HG03196 (cell line): ENCODE data around the gene TIE1.

Experiments used
- ATAC-seq: cut with Tn5 transposase; IDR thresholded peaks from one replicate; pipeline ENCODE4 v1.9.1; 2021; ENCODE audit not compliant: unreplicated experiment

Gene TIE1

DNA sequence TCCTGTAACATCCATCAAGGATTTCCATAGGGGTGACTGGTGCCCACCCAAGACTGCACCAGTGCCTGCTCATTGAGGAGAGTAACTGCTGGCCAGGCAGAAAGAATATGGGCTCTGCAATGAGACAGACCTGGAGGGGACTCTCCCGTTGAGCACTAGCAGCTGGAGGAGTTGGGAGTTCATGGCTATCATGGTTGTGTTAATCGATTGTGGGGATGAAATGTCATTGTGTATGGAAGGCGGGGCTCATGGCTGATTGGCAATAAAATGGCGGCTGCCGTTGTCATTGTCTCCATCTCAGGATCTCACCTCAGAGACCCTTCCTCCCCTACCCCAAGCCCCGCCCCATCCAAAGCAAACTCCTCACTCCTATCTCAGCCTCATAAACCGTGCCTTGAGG, 27.1 kb upstream of the TIE1 start:
- no peak for ATAC-seq

DNA sequence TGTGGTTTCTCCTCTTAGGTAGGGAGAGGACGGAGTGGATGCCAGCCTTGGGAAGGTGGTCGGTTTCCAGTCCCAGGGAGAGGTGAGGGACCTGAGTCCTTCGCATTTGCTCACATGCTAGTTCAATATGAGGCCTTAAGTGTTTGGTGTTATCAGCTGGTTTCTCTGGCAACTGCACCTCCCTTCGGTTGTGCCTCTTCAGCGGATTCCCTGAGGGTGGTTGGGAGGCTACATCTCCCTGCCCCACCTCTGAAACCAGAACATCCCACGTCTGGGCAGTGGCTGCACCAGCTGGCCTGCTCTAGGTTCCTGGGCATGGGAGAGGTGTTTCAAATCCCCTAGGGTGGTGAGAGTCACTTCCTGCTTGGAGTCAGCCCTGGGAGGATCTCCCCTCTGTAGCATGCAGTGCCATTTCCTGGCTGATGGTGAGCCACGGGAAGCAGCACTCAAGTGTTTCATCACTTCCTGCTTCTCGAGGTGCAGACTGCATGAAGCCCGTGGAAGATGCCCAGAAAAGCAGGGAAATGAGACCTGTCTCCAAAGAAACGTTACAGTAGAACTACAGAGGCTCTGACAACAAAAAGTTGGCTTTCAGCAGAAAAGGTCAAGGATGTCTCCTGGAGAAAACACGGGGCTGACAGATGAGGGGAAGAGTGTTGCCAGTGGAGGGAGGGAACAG, 26.5 kb upstream of the TIE1 start:
- no peak for ATAC-seq

DNA sequence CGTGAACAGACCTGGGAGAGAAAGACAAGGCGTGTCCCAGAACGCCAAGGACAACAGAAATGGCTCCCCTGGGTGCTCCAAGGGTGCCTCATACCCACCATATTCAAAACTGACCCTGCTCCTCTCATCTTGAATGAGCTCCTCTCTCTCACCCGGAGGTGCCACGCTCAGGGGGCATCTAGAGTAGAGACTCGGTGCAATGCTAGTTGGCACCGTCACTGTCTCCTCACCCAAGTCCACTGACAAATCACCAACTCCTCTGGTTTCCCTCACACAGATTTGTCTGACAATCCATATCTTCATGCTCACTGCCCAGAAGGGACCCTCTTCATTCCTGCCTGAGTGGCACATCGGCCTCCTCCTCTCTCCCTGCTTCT, 26.0 kb upstream of the TIE1 start:
- ATAC-seq = no peak

DNA sequence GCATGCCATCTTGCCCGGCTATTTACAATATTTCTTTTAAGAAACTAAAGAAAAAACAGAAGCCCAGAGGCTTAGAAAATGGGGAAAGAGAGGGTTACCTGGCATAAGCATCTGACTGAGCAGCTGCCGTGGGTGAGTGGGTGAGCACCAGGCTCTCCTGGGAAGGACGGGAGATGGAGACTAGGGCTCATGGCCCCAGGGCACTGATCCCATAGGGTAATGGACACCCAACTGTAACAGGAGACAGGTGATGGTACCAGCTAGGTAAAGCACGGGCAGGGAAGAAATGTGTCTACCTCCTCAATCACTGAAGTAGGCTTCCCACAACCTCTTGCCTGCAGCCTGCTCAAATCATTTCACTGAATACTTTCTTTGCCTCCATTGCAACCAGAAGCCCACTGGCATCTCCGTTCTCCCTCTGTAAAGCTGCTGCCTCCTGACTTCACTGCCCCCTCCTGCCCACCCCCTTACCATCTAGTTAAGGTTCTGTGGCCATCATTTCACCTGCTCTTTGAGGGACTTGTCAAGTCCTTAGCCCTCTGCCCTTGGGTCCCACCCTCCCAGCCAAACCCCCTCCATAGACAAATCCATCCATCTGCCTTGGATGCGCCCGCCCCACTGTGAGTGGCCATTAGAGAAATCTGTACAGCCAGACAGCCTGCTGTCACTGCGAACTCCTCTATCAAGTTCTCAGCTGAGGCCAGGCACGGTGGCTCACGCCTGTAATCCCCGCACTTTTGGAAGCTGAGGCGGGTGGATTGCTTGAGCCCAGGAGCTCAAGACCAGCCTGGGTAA, 24.8 kb upstream of the TIE1 start:
- ATAC-seq = no peak

DNA sequence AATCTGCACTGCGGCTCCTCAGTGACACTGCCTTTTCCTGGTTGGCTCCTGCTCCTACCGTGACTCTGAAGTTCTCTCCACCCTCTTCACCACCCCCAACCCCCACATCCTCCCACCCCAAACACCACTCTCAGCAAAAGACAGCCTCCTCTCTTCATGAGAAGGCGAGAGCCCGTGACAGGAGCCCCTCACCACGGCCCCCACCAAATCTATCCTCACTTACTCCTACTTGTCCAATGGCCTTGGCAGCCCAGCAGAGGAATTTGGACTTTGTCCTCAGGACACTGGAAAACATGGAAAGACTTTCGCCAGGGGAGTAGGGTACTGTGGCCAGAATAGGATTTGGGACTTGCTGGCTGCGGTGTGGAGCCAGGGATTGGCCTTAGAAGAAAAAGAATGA, 24.1 kb upstream of the TIE1 start:
- no peak for ATAC-seq

DNA sequence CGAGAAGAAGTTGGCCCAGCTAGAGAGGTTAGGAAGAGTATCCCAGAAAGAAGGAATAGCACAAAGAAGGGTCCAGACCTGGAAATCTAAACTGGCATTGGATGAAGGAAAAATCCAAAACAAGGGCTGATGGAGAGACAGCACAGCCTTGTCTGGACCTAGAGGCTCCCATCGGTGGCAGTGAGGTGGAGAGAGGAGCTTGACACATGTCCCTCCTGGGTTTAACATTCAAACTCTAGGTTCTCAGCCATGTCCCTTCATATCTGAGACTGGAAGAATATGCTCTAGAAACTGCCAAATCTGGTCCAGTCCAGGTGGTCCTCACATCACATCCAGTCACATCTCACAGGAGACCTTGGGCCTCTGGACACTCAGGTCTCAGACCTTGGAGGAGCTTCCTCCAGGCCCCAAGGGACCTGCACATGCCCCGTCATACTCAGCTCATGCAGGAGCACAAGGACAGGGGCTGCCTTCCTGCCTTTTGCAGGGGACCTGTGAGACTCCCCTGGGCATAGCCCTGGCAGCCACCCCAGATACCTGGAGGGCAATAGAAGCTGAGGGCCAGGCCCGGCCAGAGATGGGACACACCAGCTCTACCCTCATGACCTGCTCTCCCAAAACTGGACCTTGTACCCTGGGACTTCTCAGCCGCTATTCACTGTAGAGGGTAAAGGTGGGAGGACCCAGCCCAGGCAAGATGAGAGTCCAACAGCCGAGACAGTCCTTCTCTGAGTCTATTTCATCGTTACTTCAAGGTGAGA, 23.5 kb upstream of the TIE1 start:
- no peak for ATAC-seq

DNA sequence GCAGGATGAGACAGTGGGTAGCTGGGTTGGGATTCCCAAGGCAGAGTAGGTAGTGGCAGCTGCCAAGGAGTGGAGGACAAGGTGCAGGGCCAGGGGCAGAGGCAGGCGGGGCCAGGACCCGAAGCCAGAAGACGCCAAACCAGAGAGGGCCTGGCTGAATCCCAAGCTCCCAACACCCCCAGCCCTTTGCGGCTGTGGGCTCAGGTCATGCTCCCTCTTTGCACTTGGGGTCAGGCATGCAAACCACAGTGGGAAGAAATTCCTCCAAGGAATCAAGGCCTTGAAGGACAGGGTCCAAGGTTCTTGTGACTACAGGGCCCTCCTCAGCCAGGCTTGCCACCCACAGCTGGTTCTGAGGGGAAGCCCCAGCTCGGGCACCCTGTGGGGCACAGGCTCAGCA, 21.6 kb upstream of the TIE1 start:
- no peak for ATAC-seq

DNA sequence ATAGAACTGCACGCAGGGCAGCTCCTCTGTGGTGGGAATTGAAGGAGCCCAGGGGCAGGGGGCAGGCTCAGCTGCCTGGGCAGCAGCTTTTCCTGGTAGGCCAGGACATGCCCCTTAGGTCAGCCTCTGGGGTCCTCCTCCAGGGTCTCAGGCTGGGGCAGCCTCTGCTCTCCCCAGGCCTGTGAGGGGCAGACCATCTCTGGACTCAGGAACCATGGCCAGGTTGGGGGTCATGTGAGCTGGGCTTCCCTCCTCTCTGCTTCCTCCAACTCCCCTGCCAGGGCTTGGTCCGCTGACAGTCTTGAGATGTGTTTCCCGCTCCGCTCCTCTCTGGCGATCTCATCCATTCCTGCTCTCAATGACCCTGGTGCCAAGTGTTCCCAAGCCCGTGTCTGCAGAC, 21.1 kb upstream of the TIE1 start:
- no peak for ATAC-seq

DNA sequence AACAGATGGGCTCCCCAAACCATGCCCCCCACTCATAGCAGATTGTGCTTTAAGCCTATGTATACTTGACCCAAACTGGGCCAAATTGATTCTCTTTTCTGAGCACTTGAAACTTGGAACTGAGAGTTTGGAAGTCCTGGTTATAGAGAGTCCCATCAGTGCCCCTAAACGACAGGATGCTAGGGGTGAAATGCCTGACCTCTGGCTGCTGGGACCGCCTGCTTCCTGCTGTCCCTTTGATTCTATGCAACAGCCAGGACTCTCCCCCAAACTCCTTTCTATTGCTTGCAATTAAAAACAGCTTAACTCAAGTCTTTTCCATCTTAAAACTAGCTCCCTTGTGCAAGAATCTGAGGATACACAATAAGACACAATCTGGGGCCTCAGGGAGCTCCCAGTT, 20.1 kb upstream of the TIE1 start:
- ATAC-seq = no peak

DNA sequence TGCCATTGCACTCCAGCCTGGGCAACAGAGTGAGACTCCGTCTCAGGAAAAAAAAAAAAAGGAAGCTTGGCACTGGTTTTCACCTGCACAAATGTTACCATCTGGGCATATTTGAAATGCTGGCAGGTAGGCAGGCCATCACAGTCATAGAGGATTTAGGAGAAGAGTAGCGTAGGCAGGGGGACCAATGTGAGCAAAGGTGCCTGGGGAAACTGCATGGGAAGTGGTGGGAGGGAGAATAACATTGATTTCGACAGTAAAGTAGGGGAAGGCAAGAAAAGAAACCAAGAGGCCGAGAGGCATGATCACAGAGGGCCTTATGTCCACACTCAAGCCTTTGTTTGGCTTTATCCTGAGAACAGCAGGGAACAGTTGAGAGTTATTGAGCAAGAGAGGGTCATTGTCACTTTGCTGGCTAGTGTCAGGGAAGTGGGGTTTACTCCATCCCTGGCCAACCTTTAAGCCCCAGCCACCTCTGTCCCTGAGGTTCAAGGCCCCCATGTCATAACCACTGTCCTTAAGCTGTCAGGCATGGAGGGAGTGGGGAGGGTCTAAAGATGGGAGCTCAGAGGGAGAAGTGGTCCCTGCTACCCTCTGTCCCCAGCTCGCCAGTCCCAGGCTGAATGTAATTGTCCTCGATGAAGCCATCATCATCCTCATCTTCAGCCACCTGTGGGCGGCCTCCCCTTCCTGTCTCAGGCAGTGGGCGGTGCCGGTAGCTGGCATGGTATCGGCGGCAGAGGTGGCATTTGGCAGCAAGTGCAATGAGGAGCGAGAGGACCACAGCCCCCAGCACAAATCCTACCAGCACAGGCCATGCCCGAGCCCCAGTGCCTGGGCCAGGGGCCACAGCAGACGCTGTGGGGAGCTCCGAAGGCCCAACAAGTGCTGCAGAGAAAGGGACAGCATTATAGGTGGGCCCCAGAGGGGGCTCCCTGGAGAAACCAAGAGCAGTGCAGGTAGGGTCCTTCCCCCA, 18.3 kb upstream of the TIE1 start:
- ATAC-seq = no peak

DNA sequence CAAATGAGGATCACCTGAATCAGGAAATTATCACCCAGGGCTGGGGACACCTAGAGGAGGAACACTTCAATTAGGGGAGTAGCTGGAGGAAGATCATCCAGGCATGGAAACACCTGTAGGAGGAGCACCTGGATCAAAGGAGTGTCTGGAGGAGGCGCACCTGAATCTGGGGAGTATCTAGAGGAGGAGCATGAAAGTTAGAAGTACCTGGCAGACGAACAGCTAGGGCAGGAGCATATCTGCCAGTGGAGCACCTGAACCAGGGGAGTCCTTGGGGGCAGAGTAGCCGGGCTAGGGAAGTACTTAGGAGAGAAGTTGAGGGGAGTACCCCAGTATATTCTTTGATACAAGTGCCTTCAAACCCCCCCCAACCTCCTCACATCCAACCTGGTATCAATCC, 16.7 kb upstream of the TIE1 start:
- no peak for ATAC-seq

DNA sequence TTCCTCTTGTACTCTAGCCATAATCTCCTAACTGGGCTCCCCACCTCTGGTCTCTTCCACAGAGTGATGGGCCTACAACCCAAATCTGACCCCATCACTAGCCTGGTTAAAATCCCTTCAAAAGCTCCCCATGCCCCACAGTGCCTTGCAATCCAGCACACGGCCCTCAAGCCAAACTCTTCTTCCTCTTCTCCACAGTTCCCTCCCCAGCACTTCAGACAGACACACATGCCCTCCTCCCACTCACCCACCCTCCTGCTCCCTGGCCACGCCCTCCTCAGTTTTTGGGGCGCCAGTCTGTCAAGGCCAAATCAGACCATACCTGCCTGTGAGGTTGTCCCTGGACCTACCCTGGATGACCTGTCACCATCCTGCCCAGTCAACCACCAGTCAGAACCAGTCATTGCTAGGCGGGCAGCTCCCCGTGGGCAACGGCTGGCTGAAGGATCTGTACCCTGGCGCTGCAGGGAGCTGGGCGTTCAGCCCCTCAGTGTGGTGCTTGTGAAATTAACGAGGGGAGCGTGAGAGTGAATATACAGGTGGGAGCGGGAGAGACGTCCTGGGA, 16.2 kb upstream of the TIE1 start:
- no peak for ATAC-seq

DNA sequence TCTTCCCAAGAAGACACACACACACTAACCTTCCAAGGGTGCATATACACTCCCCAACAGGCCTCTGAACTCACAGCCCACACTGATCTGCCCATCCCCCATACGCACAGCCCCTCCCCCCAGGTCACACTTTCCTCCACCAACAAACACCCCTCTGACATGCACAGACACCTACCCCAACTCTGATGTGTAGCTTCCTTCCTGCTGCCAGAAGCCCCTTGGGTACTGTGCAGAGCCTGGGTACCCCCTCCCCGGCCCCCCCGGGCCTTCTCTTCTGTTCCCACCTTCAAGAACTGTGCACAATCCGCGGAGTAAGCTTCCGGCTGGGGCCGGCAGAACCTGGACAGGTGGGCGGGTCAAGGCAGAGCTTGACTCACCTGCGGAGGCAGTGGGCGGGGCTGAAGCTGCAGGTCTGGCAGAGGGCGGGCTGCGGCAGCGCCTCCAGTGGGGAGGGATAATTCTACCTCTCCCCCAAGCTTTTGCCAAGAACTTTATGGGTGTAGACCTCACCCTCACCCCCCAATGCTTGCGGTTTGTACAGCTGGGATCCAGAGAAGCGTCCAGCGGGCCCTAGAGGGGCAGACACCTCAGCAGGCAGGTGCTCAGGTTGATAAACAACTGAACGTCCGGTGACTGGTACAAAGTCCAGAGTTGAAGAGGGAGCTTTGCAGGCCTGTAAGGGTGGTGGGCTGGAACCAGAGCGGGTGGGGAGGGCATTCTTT, 15.4 kb upstream of the TIE1 start, which contains the start of gene C1orf210:
Gene C1orf210 (minus strand): TSS at position 313 of the 722 bp plus-strand sequence. CDS start 2,311 bp downstream, outside the sequence.
- no peak for ATAC-seq

DNA sequence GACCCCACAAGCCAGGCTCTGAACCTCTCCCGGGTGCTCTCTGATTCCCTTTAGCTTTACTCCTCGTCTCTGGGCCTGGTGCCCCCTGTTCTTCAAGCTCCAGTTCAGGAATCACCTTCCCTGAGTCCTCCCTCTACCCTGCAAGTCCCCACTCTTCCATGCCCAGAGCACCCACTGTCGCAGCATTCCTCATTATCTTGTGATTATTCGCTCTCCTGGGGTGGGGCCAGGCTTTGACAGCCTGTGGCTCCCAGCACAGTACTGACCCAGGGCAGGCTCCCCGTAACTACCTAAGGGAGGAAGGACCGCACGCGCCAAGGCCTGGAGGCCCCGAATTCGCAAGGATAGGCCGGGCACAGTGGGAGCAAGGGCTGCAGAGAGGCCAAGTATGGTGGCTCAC, 14.7 kb upstream of the TIE1 start:
- no peak for ATAC-seq

DNA sequence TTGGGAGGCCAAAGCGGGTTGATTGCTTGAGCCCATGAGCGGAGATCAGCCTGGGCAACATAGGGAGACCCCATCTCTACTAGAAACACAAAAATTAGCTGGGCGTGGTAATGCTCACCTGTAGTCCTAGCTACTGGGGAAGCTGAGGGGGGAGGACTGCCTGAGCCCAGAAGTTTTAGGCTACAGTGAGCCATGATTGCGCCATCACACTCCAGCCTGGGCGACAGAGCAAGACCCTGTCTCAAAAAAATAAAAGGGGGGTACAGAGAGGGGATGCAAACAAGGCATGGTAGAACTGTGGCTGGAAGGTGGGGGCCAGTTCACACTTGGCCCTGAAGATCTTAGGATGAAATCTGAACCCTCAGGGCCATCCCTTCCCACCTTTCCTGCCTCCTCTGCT, 14.2 kb upstream of the TIE1 start:
- no peak for ATAC-seq

DNA sequence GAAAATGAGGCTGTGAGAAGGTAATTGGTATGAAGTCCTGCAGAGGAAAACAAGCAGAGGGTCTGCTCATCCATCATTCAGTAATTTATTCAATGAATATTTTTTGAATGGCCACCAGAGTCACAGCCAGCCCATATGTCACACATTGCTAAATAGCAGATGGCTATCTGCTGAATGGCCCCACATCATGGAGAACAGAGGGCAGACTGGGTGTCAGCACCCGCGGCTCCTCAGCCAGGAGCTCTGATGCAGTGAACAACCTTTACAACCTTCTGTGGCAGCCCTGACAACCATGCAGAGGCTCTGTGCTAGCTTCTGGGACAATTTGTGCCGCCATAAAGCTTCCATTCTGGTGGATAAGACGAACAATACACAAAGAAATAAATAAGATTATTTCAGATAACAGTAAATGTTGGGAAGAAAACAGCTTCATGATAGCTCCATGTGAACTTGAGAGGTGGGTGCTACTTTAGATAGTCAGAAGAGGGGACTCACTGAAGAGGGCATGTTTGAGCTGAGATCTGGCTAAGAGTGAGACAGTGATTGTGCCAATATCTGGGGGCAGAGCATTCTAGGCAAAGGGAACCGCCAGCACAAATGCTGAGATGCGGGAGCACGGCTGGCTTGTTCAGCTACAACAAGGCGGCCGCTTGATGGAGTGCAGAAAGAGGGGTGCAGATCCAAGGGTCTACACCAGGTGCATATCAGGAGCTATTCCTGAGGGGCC, 12.6 kb upstream of the TIE1 start:
- ATAC-seq = no peak

DNA sequence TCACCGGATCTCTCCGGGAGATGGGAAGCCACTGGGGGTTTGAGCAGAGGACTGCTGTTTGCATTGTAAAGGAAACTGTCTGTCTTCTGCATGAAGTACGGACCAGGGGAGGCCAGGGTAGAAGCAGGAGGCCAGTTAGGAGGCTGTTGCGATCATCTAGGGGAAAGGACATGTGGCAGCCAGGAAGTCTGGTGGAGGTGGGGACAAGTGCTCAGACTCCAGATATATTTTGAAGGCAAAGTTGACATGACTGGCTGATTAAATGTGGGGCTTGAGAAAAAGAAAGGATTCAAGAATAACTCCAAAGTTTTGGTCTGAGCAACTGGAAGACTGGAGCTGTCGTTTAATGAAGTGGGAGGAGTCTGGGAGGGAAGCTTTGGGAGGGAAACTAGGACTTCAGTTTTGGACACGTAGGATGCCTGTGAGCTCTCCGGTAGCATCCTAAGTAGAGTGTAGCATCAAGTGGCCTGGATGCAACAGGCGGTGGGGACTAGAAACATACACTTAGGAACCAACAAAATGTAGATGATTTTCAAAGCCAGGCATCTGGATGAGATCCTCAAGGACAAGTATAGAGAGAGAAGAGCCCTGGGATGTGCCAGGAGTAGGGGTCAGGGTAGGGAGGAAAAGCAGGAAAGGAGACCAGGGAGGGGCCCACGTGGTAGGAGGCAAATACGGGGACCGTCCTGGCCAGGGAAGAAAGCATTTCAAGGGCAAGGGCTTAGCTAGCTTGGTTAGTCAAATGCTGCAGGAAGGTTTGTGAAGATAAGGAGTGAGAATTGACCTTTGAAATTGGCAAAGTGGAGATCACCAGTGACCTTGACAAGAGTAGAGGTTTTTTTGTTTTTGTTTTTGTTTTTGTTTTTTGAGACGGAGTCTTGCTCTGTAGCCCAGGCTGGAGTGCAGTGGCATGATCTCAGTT, 11.7 kb upstream of the TIE1 start:
- ATAC-seq = no peak

DNA sequence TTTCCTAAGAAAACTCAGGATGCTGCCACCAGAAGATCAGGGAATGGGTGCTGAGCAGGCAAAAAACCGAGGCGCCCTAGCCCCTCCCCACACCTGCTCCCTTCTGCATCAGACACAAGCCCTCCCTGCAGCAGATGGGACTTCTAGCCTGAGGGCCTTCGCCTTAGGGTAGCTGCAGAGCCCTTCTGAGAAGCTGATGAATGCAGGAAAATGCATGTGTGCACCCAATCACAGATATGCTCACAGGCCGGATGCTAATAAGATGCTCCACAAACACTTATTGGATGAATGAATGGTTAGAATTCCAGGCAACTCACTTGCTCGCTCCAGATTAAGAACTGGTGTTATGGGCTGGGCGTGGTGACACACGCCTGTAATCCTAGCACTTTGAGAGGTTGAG, 8.6 kb upstream of the TIE1 start:
- ATAC-seq = no peak
